HG03432 (cell line): ENCODE results near the gene PYGO1.
"Not testable (repeated sequence)": the region's sequence is repeated elsewhere in the genome, so short reads cannot be mapped to it uniquely, and the experiment has no call there.

Experiments
- ATAC-seq: cut with Tn5 transposase; IDR thresholded peaks from one replicate; pipeline ENCODE4 v1.9.1; 2021; ENCODE audit warnings: mild to moderate bottlenecking, moderate library complexity; ENCODE audit not compliant: unreplicated experiment

PYGO1 gene

DNA sequence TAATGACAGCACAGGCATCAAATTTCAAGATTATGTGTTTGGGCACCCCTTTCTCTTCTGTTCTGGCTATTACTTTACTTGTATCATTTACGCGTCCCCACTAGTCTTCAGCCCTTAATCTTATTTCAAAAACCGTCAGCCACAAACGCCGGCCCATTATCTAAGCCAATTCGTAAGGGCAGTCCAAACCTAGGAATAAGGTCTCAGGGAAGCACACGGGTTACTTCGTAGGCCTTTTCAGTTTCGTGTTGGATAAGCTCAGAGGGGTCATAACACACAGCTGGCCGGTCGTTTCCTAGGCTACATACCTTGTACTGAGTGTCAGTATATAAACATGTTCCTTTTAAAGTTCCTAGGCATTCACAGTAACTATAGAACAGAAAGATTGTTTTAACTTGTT lies 75.0 kb downstream of the PYGO1 start:
- ATAC-seq, result no peak

DNA sequence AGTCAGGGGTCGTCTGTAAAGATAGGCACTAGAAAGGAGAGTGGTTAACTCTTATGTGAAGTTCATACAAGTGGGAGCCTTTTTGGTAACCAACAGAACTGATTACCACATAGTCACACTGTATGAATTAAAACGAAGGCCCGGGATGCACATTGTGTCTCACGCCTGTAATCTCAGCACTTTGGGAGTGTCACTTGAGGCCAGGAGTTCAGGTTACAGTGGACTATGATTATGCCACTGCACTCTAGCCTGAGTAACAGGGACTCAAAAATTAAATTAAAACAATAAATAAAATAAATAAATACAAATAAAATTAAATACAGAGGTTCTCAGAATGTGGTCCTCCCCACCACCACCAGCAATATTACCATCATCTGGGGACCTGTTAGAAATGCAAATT lies 80.6 kb downstream of the PYGO1 start:
- no peak for ATAC-seq

DNA sequence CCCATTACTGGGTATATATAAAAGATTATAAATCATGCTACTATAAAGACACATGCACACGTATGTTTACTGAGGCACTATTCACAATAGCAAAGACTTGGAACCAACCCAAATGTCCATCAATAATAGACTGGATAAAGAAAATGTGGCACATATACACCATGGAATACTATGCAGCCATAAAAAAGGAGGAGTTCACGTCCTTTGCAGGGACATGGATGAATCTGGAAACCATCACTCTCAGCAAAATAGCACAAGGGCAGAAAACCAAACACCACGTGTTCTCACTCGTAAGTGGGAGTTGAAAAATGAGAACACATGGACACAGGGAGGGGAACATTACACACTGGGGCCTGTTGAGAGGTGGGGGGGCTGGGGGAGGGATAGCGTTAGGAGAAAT lies 82.7 kb downstream of the PYGO1 start:
- ATAC-seq, result not testable (repeated sequence)

DNA sequence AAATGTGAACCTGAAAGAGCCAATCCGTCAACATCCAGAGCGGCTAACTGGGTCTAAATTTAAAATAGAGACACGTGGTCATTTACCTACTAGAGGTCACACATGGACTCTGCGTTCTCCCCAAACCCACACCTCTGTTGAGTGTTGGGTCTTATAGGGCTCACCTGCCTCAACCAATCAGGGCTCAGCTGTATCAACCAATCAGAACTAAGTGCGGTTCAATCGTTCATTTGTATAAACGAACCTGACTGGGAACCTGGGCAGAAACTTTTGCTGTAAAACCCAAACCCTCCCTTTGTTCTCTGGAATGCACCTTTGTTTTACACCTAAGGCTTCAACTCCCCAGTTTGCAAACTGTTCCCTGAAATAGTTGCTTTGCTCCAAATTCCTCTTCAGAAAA lies 89.0 kb downstream of the PYGO1 start:
- no peak for ATAC-seq

DNA sequence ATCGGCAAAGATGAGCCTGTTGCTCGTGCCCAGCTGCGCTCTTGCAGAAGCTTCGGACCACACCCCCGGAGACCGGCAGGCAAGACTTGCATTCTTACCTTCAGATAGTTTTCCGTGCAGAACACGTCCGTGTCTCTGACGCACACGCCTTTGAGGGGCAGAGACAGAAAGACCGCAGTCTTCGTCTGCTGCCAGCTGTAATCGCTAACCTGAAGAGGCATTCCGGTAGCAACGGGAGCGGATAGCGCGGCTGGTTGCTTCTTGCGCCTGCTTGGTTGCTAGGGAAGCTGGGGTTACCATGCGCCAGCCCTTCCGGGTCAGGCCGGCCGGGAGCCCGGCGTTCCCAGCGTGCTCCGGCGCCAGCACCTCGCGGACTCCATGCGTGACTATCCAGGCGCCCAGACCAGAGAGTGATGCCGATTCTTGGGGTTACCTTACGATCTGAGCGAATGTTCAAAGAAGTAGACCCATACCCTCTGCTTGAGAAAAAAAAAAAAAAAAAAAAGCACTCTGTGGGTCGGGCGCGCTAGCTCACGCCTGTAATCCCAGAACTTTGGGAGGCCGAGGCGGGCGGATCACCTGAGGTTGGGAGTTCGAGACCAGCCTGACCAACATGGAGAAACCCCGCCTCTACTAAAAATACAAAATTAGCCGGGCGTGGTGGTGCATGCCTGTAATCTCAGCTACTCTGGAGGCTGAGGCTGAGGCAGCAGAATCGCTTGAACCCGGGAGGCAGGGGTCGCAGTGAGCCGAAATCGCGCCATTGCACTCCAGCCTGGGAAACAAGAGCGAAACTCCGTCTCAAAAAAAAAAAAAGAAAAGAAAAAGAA lies 89.8 kb downstream of the PYGO1 start:
- ATAC-seq, result peak; percentile 100

DNA sequence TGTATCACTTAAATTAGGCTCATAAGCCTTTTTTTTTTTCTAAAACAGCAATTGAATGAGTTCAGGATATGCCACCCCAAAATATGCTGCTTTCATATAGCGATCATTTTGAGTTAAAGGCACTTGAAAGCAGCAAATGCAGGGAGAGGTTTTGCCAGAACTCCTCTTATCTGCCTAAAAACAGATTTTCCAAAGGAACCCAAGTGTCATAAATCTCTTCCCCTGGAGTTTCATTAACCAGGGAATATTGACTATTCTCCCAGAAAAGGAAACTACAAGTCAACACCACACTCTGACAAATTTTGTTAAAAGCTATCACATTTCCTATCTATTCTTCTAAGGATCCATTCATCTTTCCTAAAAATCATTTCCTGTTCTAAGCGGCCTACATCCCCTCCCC lies 91.4 kb downstream of the PYGO1 start:
- no peak for ATAC-seq

DNA sequence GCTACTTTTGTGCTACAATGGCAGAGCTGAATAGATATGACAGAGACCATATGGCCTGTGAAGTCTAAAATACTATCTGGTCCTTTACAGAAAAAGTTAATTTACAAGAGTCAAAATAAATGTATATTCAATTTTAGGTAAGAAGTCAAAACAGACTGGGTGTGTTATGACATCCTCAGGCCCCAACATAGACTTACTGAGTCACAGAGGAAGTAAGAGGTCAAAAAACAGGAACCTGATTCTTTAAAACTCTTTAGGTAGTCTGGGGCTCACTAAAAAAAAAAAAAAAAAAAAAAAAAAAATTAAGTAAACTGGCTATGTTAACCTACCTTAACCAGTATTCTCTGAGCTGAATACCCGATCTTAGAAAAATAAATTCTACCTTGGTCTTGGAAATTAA lies 93.2 kb downstream of the PYGO1 start:
- no peak for ATAC-seq

DNA sequence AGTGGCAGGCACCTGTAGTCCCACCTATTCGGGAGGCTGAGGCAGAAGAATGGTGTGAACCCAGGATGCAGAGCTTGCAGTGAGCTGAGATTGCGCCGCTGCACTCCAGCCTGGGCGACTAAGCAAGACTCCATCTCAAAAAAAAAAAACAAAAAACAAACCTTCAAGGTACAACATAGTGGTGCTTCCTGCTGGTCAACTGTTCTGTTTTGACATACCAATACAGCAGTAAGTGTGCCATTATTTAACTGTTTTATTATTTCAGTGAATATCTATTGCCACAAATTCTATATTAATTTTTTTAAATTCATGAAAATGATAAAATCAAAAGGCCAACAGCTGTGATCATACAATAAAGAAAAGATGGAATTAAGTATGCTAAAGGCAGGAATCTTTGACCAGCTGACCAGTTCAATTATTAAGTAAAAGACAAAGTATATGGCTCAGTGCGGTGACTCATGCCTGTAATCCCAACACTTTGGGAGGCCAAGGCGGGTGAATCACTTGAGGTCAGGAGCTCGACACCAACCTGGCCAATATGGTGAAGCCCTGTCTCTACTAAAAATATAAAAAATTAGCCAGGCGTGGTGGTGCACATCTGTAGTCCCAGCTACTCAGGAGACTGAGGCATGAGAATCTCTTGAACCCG lies 99.1 kb downstream of the PYGO1 start:
- not testable (repeated sequence) for ATAC-seq
